ENCODE results near the gene SURF4.

GRCh38 chr9:133351526-133351907, 24.3 kb downstream of the SURF4 start:
- TF ChIP-seq CTCF (conservative IDR thresholded peaks at IDR 0.05; ENCODE audit: low read length) (no peak), EZH2phosphoT487 (IDR thresholded peaks at IDR 0.05; ENCODE audit: borderline replicate concordance) (no peak)

Measured in Loucy (cell line).